Ovary (tissue), 3 donors: ENCODE results near the gene ZNF532.

ENCODE experiments used
- EP300 ChIP-seq: sonication (generic); formaldehyde crosslinking; IDR thresholded peaks from one replicate; pipeline ENCODE4 v1.6.1; 2017; ENCODE audit warnings: antibody characterized with exemption
- POLR2A ChIP-seq: fragments of 450-650 bp; IDR thresholded peaks from one replicate; pipeline ENCODE4 v1.6.1; 2017; ENCODE audit warnings: antibody characterized with exemption, mild to moderate bottlenecking, moderate library complexity
- TF ChIP-seq, protein P1 (sequence below), 3 donors: fragments of 450-650 bp in 2 of 3; fragments of 200-600 bp in 1 of 3; IDR thresholded peaks; one replicate each; pipeline versions ENCODE4 v1.5.1 to v1.8.0; 2016 to 2022; ENCODE audit warnings: antibody characterized with exemption in 3 of 3, mild to moderate bottlenecking in 1 of 3
- donor health status: DM: no; HTN: no; CAD: no.

DNA sequence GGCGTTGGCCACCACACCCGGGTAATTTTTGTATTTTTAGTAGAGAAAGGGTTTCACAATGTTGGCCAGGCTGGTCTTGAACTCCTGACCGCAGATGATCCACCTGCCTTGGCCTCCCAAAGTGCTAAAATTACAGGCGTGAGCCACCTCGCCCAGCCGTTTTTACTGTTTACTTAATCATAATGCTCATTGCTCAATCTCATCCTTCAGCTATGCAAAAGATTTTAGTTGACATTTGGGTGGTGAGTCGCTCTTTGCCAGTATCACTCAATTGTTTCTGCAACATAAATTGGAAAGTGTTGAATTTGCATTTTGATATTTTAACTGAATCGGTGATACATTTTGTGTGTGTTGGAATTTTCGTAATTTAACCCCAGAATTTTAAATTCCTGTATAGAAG, 7.8 kb upstream of the ZNF532 start:
- TF ChIP-seq POLR2A (no peak), EP300 (no peak)
- TF ChIP-seq, protein P1, sequence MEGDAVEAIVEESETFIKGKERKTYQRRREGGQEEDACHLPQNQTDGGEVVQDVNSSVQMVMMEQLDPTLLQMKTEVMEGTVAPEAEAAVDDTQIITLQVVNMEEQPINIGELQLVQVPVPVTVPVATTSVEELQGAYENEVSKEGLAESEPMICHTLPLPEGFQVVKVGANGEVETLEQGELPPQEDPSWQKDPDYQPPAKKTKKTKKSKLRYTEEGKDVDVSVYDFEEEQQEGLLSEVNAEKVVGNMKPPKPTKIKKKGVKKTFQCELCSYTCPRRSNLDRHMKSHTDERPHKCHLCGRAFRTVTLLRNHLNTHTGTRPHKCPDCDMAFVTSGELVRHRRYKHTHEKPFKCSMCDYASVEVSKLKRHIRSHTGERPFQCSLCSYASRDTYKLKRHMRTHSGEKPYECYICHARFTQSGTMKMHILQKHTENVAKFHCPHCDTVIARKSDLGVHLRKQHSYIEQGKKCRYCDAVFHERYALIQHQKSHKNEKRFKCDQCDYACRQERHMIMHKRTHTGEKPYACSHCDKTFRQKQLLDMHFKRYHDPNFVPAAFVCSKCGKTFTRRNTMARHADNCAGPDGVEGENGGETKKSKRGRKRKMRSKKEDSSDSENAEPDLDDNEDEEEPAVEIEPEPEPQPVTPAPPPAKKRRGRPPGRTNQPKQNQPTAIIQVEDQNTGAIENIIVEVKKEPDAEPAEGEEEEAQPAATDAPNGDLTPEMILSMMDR (IDR thresholded peaks at IDR 0.05), result no peak
